WTC11 (cell line): ENCODE results near the gene CAMTA1. TPM values are rescaled to one million over a fixed set of nuclear protein-coding genes. Genes with fewer than 3 reads are reported as not detected.

Source experiments
- ATAC-seq: fragments of 200-7000 bp; cut with Tn5 transposase; 2 replicates; pipeline ENCODE4 v1.10.0; 2021; ENCODE audit warnings: mild to moderate bottlenecking, moderate library complexity
- CTCF ChIA-PET: fragments of 300-600 bp; sonication (Branson Sonifier 250); formaldehyde crosslinking; loops from one replicate; lab custom pipeline; 2021; ENCODE audit warnings: antibody characterized with exemption; lab: Charles Lee
- POLR2A ChIA-PET: fragments of 350-600 bp; sonication (Branson Sonifier 250); formaldehyde crosslinking; loops from one replicate; lab custom pipeline; 2021; ENCODE audit warnings: antibody characterized with exemption; lab: Charles Lee
- DNase-seq: peaks from one replicate; pipeline ENCODE4 v3.0.0; 2021; ENCODE audit warnings: low spot score
- H3K27ac Mint-ChIP-seq: 2 replicates; pipeline ENCODE4 v1.8.0; 2021; ENCODE audit warnings: mixed read lengths
- H3K27me3 Mint-ChIP-seq: 2 replicates; pipeline ENCODE4 v1.8.0; 2021; ENCODE audit warnings: low read depth, mild to moderate bottlenecking, moderate library complexity, mixed read lengths
- H3K36me3 Mint-ChIP-seq: 2 replicates; pipeline ENCODE4 v1.8.0; 2021; ENCODE audit warnings: mixed read lengths
- H3K4me1 Mint-ChIP-seq: 2 replicates; pipeline ENCODE4 v1.8.0; 2022; ENCODE audit warnings: mixed read lengths
- H3K4me3 Mint-ChIP-seq: 2 replicates; pipeline ENCODE4 v1.8.0; 2021; ENCODE audit warnings: mild to moderate bottlenecking, moderate library complexity, mixed read lengths
- H3K9me3 Mint-ChIP-seq: 2 replicates; pipeline ENCODE4 v1.8.0; 2021; ENCODE audit warnings: mixed read lengths
- CBFB ChIP-seq: sonication (generic); formaldehyde crosslinking; IDR thresholded peaks from 2 replicates; pipeline ENCODE4 v1.8.1; 2022; ENCODE audit warnings: mild to moderate bottlenecking, low read depth, missing genetic modification reagents
- CDX4 ChIP-seq: fragments of 250-450 bp; sonication (Bioruptor Pico); IDR thresholded peaks from 2 replicates; pipeline ENCODE4 v1.9.0; 2021; ENCODE audit warnings: moderate library complexity, mild to moderate bottlenecking, inconsistent platforms, borderline replicate concordance
- CREB1 ChIP-seq: sonication (generic); formaldehyde crosslinking; IDR thresholded peaks from 2 replicates; pipeline ENCODE4 v1.8.0; 2023; ENCODE audit warnings: mild to moderate bottlenecking, missing genetic modification reagents
- E2F4 ChIP-seq: sonication (generic); formaldehyde crosslinking; IDR thresholded peaks from 2 replicates; pipeline ENCODE4 v1.8.1; 2022; ENCODE audit warnings: low read depth, mild to moderate bottlenecking, moderate library complexity, missing genetic modification reagents, borderline replicate concordance
- EMX1 ChIP-seq: fragments of 250-450 bp; sonication (Bioruptor Pico); IDR thresholded peaks from 2 replicates; pipeline ENCODE4 v1.8.0; 2021; ENCODE audit warnings: mild to moderate bottlenecking
- ETV6 ChIP-seq: sonication (generic); formaldehyde crosslinking; IDR thresholded peaks from 2 replicates; pipeline ENCODE4 v1.8.1; 2022; ENCODE audit warnings: mild to moderate bottlenecking, missing genetic modification reagents
- FOXJ3 ChIP-seq: sonication (generic); formaldehyde crosslinking; IDR thresholded peaks from 2 replicates; pipeline ENCODE4 v1.9.0; 2021; ENCODE audit warnings: missing genetic modification reagents, mild to moderate bottlenecking, borderline replicate concordance
- FOXK1 ChIP-seq: sonication (generic); formaldehyde crosslinking; IDR thresholded peaks from 2 replicates; pipeline ENCODE4 v1.8.0; 2022; ENCODE audit warnings: mild to moderate bottlenecking, moderate library complexity, missing genetic modification reagents
- FOXP1 ChIP-seq: sonication (generic); formaldehyde crosslinking; IDR thresholded peaks from 2 replicates; pipeline ENCODE4 v1.8.0; 2022; ENCODE audit warnings: missing genetic modification reagents, mild to moderate bottlenecking, moderate library complexity, borderline replicate concordance
- GRHL2 ChIP-seq: fragments of 250-450 bp; sonication (Bioruptor Pico); IDR thresholded peaks from 2 replicates; pipeline ENCODE4 v1.8.0; 2022; ENCODE audit warnings: mild to moderate bottlenecking, moderate library complexity; ENCODE audit not compliant: insufficient replicate concordance, severe bottlenecking
- MAX ChIP-seq: sonication (generic); formaldehyde crosslinking; IDR thresholded peaks from 2 replicates; pipeline ENCODE4 v1.8.0; 2022; ENCODE audit warnings: mild to moderate bottlenecking, missing genetic modification reagents
- NFYB ChIP-seq: sonication (generic); formaldehyde crosslinking; conservative IDR thresholded peaks from 2 replicates; pipeline ENCODE4 v1.8.0; 2022; ENCODE audit warnings: low read depth, missing genetic modification reagents
- PREB ChIP-seq: sonication (generic); formaldehyde crosslinking; IDR thresholded peaks from 2 replicates; pipeline ENCODE4 v1.8.1; 2022; ENCODE audit warnings: mild to moderate bottlenecking, missing genetic modification reagents, moderate library complexity, borderline replicate concordance
- PRRX2 ChIP-seq: fragments of 250-450 bp; sonication (Bioruptor Pico); IDR thresholded peaks from 2 replicates; pipeline ENCODE4 v1.8.0; 2021; ENCODE audit warnings: mild to moderate bottlenecking
- RELA ChIP-seq: sonication (generic); formaldehyde crosslinking; IDR thresholded peaks from 2 replicates; pipeline ENCODE4 v1.8.1; 2022; ENCODE audit warnings: missing genetic modification reagents, mild to moderate bottlenecking, borderline replicate concordance
- STAT6 ChIP-seq: sonication (generic); formaldehyde crosslinking; conservative IDR thresholded peaks from 2 replicates; pipeline ENCODE4 v1.8.1; 2023; ENCODE audit warnings: mild to moderate bottlenecking, low read depth, missing genetic modification reagents, moderate library complexity
- USF1 ChIP-seq: sonication (generic); formaldehyde crosslinking; IDR thresholded peaks from 2 replicates; pipeline ENCODE4 v1.8.0; 2022; ENCODE audit warnings: mild to moderate bottlenecking, missing genetic modification reagents
- ZNF138 ChIP-seq: sonication (generic); formaldehyde crosslinking; conservative IDR thresholded peaks from 2 replicates; pipeline ENCODE4 v1.8.1; 2022; ENCODE audit warnings: mild to moderate bottlenecking, moderate library complexity, missing genetic modification reagents
- ZNF232 ChIP-seq: sonication (generic); formaldehyde crosslinking; IDR thresholded peaks from 2 replicates; pipeline ENCODE4 v1.8.0; 2022; ENCODE audit warnings: mild to moderate bottlenecking, missing genetic modification reagents
- ZNF425 ChIP-seq: fragments of 250-450 bp; sonication (Bioruptor Pico); conservative IDR thresholded peaks from 2 replicates; pipeline ENCODE4 v1.9.0; 2021; ENCODE audit warnings: mild to moderate bottlenecking
- ZSCAN18 ChIP-seq: fragments of 250-450 bp; sonication (Bioruptor Pico); IDR thresholded peaks from 2 replicates; pipeline ENCODE4 v2.1.2; 2022; ENCODE audit warnings: mild to moderate bottlenecking, moderate library complexity
- total RNA-seq: library from RNA; stranded (reverse); gene quantifications from 3 replicates; pipeline ENCODE4 v1.2.3, GENCODE V29; 2021

CAMTA1 gene
- total RNA-seq, 1 experiment from 2014 or later = 86.4 TPM

GRCh38 chr1:7810395-7810794 lies 1025.1 kb downstream of the CAMTA1 start (continued):
- TF ChIP-seq STAT6 (no peak), PRRX2 (CRISPR knock-in tag) (no peak), FOXJ3 (CRISPR knock-in tag) (no peak), E2F4 (no peak)

- Mint-ChIP-seq H3K4me3 (no peak overlapping the region), H3K9me3 (peaks cover 25% of the 10 kb centered on the region), H3K4me1 (no peaks in the 10 kb centered on the region), H3K27ac (no peak overlapping the region), H3K27me3 (peaks cover 6% of the 10 kb centered on the region; the same call in 1 of the 2 replicates), H3K36me3 (peaks cover 36% of the 10 kb centered on the region)
- DNase-seq = no peak
- ChIA-PET POLR2A (no interaction called here), CTCF (no interaction called here)
- TF ChIP-seq PREB (CRISPR knock-in tag) (no peak), NFYB (no peak), ZNF138 (no peak), FOXP1 (CRISPR knock-in tag) (no peak), FOXK1 (CRISPR knock-in tag) (no peak), CBFB (CRISPR knock-in tag) (no peak), CDX4 (CRISPR knock-in tag) (no peak), EMX1 (CRISPR knock-in tag) (no peak), ZSCAN18 (CRISPR knock-in tag) (no peak)
- ATAC-seq = no peak
Observed at GRCh38 chr1:7811476-7811875, 1026.2 kb downstream of the CAMTA1 start.

- no peaks in the 10 kb centered on the region for H3K4me1 Mint-ChIP-seq
- peaks cover 25% of the 10 kb centered on the region for H3K9me3 Mint-ChIP-seq
- H3K36me3 Mint-ChIP-seq = peaks cover 36% of the 10 kb centered on the region
- H3K4me3 Mint-ChIP-seq = no peak overlapping the region
- no peak for DNase-seq
- ChIA-PET CTCF (no interaction called here), POLR2A (no interaction called here)
- H3K27me3 Mint-ChIP-seq = peaks cover 6% of the 10 kb centered on the region; the same call in 1 of the 2 replicates
- ATAC-seq = no peak
- H3K27ac Mint-ChIP-seq = no peak overlapping the region
- no peak for TF ChIP-seq RELA (CRISPR knock-in tag)
- no peak for TF ChIP-seq ZNF232 (CRISPR knock-in tag)
- TF ChIP-seq ETV6 (CRISPR knock-in tag) = no peak
- TF ChIP-seq ZNF425 (CRISPR knock-in tag) = no peak
- no peak for TF ChIP-seq USF1
- TF ChIP-seq CREB1 (CRISPR knock-in tag) = no peak
- TF ChIP-seq MAX (CRISPR knock-in tag) = no peak
- no peak for TF ChIP-seq FOXJ3 (CRISPR knock-in tag)
- no peak for TF ChIP-seq PREB (CRISPR knock-in tag)
- TF ChIP-seq GRHL2 (CRISPR knock-in tag) = no peak
Observed at GRCh38 chr1:7813677-7814373, 1028.6 kb downstream of the CAMTA1 start.
